Measurements from ENCODE around the gene SIL1. TPM values are rescaled to one million over a fixed set of nuclear protein-coding genes. Genes with fewer than 3 reads are reported as not detected.

SIL1 gene
- total and polyA plus RNA-seq, 2 of the 4 experiments (the other 2 are of a cell fraction), result 56.1 to 66.0 TPM

DNA sequence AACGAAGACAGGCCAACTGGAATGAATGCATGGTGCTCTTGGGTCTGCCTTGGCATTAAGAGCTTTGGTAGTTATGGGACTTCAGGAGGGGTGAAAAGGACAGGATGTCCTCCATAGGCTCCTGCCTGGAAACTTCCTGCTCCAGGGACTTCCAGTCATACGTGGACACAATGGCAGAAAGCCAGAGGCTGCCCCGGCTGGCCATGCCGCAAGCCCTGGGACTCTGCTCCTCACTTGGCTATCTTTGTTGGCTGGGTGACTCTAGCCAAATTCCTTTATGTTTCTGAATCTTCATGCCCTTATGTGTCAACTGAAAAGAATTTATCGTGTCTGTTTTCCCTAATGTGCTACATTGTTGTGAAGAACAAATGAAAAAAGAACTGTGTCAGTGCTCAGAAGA, 136.9 kb downstream of the SIL1 start:
- dilution Hi-C loops (cut with HindIII; ENCODE audit: low sequenced_read_pairs, unreplicated experiment), result no loop called here
- WGBS, 2 experiments (ENCODE audit: extremely low coverage in 2 of 2, insufficient read length in 1 of 2), result 0% methylated on average over 1 of the region's 5 CpGs; no CpG with 5 or more reads in 1 of the 2 experiments
- Histone ChIP-seq H3K4me1 (ENCODE audit: control insufficient read depth, insufficient read depth, low read length) (peaks cover 14% of the 10 kb centered on the region), H4K8ac (ENCODE audit: low read depth in 2 of 2, low read length in 2 of 2) (peak overlapping the region in 1 of 2 experiments; percentile 41; a peak in 2 of 4 replicates), H3K4me2 (ENCODE audit: low read depth, low read length) (no peak overlapping the region; the same call in 1 of the 2 replicates), H2AFZ (replicated peaks; ENCODE audit: low read length, poor library complexity) (no peak overlapping the region), H3K23ac (ENCODE audit: low read depth, low read length) (peak overlapping the region; percentile 0; the same call in 1 of the 2 replicates), H3K56ac (ENCODE audit: extremely low read depth, insufficient read depth, low read length) (no peak overlapping the region), H2BK5ac (ENCODE audit: low read depth, low read length, poor library complexity, severe bottlenecking) (no peak overlapping the region), H3K4me3 (ENCODE audit: insufficient read depth, low read depth, low read length) (no peak overlapping the region), H2BK15ac (ENCODE audit: low read depth, low read length) (peak overlapping the region; percentile 46; the same call in 1 of the 3 replicates), H3K4ac (ENCODE audit: low read depth, low read length) (peak overlapping the region; percentile 12; the same call in 1 of the 2 replicates), H3K9ac (ENCODE audit: low read depth, low read length) (no peak overlapping the region), H3K9me3 (ENCODE audit: control insufficient read depth, insufficient read depth, low read length) (no peaks in the 10 kb centered on the region), H3K79me1 (ENCODE audit: low read depth in 1 of 2, low read length in 2 of 2) (peaks cover 0 to 13% of the 10 kb centered on the region in 2 experiments; a peak in 3 of 4 replicates), H2AK5ac (ENCODE audit: low read depth, low read length) (peak overlapping the region; percentile 36; the same call in 1 of the 2 replicates), H3K36me3 (ENCODE audit: control insufficient read depth, insufficient read depth, low read length) (no peaks in the 10 kb centered on the region), H3K14ac (replicated peaks; ENCODE audit: low read depth, low read length) (0 out of 2 replicates have a peak overlapping the region, but pooled peaks have one; percentile 34), H3K27ac (ENCODE audit: insufficient read depth, low read length) (no peak overlapping the region), H4K5ac (ENCODE audit: low read depth, low read length) (no peak overlapping the region), H2BK20ac (ENCODE audit: low read depth, low read length) (no peak overlapping the region), H3K27me3 (ENCODE audit: control insufficient read depth, insufficient read depth, low read length) (no peaks in the 10 kb centered on the region), H4K91ac (ENCODE audit: insufficient read depth, low read depth, low read length) (peak overlapping the region; percentile 51; the same call in 1 of the 2 replicates), H3K9me1 (ENCODE audit: insufficient read depth, low read length) (peaks cover 10% of the 10 kb centered on the region; the same call in 1 of the 2 replicates), H2AK9ac (replicated peaks; ENCODE audit: low read depth, low read length, poor library complexity) (peak overlapping the region; percentile 57), H3K18ac (ENCODE audit: low read depth, low read length) (peak overlapping the region; percentile 33; the same call in 1 of the 2 replicates), H2BK120ac (ENCODE audit: low read depth, low read length) (0 out of 2 replicates have a peak overlapping the region, but pooled peaks have one; percentile 21), H4K20me1 (ENCODE audit: insufficient read depth, low read length) (peaks cover 12% of the 10 kb centered on the region; the same call in 1 of the 2 replicates)
- BruUV-seq (replicated peaks), result no TSS peak
- POLR2A ChIA-PET (ENCODE audit: unreplicated experiment), result no interaction called here
- CTCF ChIA-PET, result no interaction called here
- TF ChIP-seq RCOR1 (IDR thresholded peaks at IDR 0.05; ENCODE audit: insufficient replicate concordance, low read length) (no peak), SMC3 (IDR thresholded peaks at IDR 0.05; ENCODE audit: low read depth, low read length) (no peak), BHLHE40 (IDR thresholded peaks at IDR 0.05; ENCODE audit: low read depth, low read length) (no peak), POLR2A (IDR thresholded peaks at IDR 0.05; ENCODE audit: low read depth, low read length) (no peak), RFX5 (IDR thresholded peaks at IDR 0.05; ENCODE audit: low read depth, low read length) (no peak), MAZ (IDR thresholded peaks at IDR 0.05; ENCODE audit: borderline replicate concordance, low read depth, low read length) (no peak), NFE2L2 (IDR thresholded peaks at IDR 0.05; ENCODE audit: low read depth, low read length) (no peak), CHD1 (IDR thresholded peaks at IDR 0.05; ENCODE audit: low read depth, low read length) (no peak), FOS (IDR thresholded peaks at IDR 0.05; ENCODE audit: low read depth, low read length) (no peak), MXI1 (IDR thresholded peaks at IDR 0.05; ENCODE audit: borderline replicate concordance, low read depth, low read length) (no peak), RAD21 (IDR thresholded peaks at IDR 0.05; ENCODE audit: low read length) (no peak)
- TF ChIP-seq, protein P1, sequence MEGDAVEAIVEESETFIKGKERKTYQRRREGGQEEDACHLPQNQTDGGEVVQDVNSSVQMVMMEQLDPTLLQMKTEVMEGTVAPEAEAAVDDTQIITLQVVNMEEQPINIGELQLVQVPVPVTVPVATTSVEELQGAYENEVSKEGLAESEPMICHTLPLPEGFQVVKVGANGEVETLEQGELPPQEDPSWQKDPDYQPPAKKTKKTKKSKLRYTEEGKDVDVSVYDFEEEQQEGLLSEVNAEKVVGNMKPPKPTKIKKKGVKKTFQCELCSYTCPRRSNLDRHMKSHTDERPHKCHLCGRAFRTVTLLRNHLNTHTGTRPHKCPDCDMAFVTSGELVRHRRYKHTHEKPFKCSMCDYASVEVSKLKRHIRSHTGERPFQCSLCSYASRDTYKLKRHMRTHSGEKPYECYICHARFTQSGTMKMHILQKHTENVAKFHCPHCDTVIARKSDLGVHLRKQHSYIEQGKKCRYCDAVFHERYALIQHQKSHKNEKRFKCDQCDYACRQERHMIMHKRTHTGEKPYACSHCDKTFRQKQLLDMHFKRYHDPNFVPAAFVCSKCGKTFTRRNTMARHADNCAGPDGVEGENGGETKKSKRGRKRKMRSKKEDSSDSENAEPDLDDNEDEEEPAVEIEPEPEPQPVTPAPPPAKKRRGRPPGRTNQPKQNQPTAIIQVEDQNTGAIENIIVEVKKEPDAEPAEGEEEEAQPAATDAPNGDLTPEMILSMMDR (conservative IDR thresholded peaks at IDR 0.05; ENCODE audit: low read depth, low read length), result no peak
- intact Hi-C loops (cut with micrococcal nuclease), result no loop called here
- in situ Hi-C loops (cut with MboI; ENCODE audit: low sequenced_read_pairs), result no loop called here
- DNase-seq (peak; percentile 64), ATAC-seq (ENCODE audit: low read depth) (peak; percentile 73)
